Gastrocnemius medialis (tissue), 4 donors: ENCODE results near the gene TIMM8A.

ENCODE experiments used
- POLR2A ChIP-seq, 2 donors: fragments of 450-650 bp; IDR thresholded peaks; one replicate each; pipeline ENCODE4 v1.6.1; 2017; ENCODE audit warnings: antibody characterized with exemption in 2 of 2, mild to moderate bottlenecking in 2 of 2, moderate library complexity in 2 of 2
- TF ChIP-seq, protein P1 (sequence below), 5 experiments: fragments of 450-650 bp in 3 of 5; fragments of 200-600 bp in 2 of 5; sonication (generic) in 2 of 5; IDR thresholded peaks in 4 of 5; conservative IDR thresholded peaks in 1 of 5; 1 replicate in 4 of 5; 2 replicates in 1 of 5; pipeline ENCODE4 v1.5.1; 2016 to 2019; ENCODE audit warnings: antibody characterized with exemption in 5 of 5, mild to moderate bottlenecking in 3 of 5, moderate library complexity in 3 of 5

DNA sequence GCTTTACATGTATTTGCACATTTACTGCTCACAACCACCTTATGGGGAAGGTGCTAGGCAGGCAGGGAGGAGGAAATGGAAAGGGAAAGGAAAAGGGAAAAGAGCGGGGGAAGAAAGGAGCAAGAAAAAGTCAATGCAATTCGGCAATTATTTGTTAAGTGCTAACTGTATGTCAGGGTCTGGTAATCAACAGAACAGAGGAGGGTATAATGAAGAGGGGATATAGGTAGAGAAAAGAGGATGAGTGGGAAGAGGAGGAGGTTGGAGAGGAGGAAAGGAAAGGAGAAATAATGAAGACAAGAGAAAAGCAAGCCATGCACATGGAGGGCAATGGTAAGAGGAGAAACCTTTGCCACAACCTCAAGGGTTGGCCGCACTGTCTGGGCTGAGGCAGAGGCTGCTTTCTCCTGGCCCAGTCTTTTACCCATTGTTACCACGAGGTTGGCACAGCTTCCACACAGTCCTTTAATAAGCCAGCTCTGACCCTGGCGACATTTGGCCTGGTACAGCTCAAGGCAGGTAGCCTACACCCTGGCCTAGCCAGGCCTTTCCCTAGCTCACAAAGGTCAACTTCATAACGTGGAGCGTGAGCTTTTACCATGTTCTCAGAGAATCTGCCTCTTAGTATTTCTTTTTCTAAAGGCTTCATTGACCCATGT is 36.6 kb upstream of the TIMM8A start:
- TF ChIP-seq, protein P1, sequence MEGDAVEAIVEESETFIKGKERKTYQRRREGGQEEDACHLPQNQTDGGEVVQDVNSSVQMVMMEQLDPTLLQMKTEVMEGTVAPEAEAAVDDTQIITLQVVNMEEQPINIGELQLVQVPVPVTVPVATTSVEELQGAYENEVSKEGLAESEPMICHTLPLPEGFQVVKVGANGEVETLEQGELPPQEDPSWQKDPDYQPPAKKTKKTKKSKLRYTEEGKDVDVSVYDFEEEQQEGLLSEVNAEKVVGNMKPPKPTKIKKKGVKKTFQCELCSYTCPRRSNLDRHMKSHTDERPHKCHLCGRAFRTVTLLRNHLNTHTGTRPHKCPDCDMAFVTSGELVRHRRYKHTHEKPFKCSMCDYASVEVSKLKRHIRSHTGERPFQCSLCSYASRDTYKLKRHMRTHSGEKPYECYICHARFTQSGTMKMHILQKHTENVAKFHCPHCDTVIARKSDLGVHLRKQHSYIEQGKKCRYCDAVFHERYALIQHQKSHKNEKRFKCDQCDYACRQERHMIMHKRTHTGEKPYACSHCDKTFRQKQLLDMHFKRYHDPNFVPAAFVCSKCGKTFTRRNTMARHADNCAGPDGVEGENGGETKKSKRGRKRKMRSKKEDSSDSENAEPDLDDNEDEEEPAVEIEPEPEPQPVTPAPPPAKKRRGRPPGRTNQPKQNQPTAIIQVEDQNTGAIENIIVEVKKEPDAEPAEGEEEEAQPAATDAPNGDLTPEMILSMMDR (IDR thresholded peaks at IDR 0.05 in 4 of 5, conservative IDR thresholded peaks at IDR 0.05 in 1 of 5), result no peak
- TF ChIP-seq POLR2A (IDR thresholded peaks at IDR 0.05), result no peak
